Measurements from ENCODE around the gene MTSS2.

The MTSS2 gene

GRCh38 chr16:70670175-70670574, 15.7 kb downstream of the MTSS2 start:
- DNase-seq, result no peak

GRCh38 chr16:70665806-70666735, 19.8 kb downstream of the MTSS2 start:
- DNase-seq, result no peak

- DNase-seq, result no peak
Observed at GRCh38 chr16:70665113-70665694, 20.6 kb downstream of the MTSS2 start.

- DNase-seq, result no peak
Observed at GRCh38 chr16:70664325-70665112, 21.3 kb downstream of the MTSS2 start.

DNA sequence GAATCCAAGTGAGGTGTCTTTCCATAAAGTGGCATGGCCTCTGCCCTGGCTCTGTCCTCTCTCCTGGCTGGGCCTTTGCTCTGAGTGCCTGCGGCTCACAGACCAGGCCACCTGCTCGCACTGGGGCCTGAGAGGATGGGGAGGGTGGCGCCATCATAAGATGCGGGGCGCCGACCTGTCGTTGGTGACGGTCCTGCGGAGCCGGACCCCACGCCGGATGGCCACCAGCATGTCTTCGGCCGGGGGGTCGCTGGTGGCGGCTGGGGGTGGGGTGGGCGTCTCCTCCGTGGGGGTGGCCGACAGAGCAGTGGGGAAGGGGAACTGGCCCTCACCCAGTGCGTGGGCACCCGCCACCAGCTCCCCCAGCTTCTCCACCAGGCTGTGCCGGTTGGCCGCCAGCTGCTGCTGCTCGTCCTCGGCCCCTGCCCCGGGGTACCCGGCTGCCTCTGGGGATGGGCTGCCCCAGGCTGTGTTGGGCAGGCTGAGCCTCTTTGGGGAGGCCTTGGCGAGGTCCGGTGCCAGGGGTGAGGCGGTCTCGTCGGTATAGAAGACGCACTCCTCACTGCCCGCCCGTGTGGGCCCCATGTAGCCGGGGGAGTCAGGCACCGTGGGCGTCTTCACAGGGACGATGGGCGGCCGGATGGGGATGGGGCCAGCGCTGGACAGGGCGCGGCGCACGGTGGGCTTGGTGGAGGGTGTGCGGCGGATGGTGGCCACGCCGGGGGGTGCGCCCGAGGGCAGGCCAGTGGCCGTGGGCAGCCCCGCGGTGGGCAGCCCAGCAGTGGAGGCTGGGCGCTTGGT, 22.1 kb downstream of the MTSS2 start:
- DNase-seq, result no peak

GRCh38 chr16:70662991-70663523, 22.8 kb downstream of the MTSS2 start:
- DNase-seq, result no peak

DNA sequence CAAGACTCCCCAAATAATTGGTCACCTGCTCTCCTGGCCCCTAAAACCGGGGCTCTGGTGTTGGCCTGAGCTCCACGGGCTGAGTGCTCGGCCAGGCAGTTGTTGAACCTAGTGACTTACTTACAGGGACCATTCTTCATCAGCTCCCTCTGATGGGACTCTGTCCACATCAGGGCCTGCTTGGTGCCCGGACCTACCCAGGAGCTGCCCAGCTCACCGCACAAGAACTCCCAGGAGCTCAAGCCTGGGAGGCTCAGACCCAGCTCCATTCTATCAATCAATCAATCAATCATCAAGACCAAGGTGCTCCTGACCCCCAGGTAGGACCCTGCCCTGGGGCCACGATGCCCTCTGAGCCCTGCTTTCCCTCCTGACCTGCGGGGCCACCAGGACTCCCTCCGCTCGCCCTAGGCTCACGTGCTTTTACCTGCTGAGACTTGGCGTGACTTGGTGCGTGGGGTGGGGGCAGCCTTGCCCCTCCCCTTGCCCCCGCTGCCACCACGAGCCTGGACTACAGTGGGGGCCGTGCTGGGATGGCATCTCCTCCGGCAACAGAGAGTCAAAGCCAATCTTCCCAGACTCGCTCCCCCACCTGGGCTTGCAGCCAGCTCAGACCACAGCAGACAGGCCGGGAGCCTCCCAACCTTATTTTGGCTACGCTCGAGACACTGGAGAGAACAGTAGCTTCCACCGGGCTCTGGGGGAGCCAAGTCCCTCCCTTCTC, 23.8 kb downstream of the MTSS2 start:
- no peak for DNase-seq

GRCh38 chr16:70661534-70661917, 24.3 kb downstream of the MTSS2 start:
- no peak for DNase-seq

GRCh38 chr16:70660672-70661350, 25.0 kb downstream of the MTSS2 start:
- no peak for DNase-seq

DNA sequence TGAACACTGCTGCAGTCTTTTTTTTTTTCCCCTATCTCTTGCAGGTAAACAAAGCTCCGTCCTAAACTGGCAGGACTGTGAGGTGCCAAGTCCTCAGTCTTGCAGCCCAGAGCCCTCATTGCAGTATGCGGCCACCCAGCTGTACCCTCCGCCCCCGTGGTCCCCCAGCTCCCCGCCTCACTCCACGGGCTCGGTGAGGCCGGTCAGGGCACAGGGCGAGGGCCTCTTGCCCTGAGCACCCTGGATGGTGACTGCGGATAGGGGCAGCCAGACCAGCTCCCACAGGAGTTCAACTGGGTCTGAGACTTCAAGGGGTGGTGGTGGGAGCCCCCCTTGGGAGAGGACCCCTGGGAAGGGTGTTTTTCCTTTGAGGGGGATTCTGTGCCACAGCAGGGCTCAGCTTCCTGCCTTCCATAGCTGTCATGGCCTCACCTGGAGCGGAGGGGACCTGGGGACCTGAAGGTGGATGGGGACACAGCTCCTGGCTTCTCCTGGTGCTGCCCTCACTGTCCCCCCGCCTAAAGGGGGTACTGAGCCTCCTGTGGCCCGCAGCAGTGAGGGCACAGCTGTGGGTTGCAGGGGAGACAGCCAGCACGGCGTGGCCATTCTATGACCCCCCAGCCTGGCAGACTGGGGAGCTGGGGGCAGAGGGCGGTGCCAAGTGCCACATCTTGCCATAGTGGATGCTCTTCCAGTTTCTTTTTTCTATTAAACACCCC, 25.7 kb downstream of the MTSS2 start:
- no peak for DNase-seq

DNA sequence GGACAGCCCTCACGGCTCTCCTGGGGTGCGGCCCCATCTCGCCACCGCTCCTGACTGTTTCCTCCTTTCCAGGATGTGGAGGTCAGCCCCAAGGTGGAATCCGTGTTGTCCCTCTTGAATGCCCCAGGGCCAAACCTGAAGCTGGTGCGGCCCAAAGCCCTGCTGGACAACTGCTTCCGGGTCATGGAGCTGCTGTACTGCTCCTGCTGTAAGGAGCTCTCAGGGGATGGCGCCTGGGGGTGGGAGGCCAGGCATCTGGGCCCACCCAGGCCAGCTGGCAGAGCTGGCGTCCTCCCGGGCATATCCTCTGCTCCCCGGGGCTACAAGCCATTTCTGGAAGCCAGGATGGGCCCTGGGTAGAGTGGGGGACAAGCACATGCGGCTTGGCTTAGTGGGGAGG, 26.3 kb downstream of the MTSS2 start:
- no peak for DNase-seq

- DNase-seq, result no peak
Observed at GRCh38 chr16:70658921-70659320, 26.9 kb downstream of the MTSS2 start.

- no peak for DNase-seq
Observed at GRCh38 chr16:70657956-70658355, 27.9 kb downstream of the MTSS2 start.

- DNase-seq, result no peak
Observed at GRCh38 chr16:70656712-70657263, 29.1 kb downstream of the MTSS2 start.

DNA sequence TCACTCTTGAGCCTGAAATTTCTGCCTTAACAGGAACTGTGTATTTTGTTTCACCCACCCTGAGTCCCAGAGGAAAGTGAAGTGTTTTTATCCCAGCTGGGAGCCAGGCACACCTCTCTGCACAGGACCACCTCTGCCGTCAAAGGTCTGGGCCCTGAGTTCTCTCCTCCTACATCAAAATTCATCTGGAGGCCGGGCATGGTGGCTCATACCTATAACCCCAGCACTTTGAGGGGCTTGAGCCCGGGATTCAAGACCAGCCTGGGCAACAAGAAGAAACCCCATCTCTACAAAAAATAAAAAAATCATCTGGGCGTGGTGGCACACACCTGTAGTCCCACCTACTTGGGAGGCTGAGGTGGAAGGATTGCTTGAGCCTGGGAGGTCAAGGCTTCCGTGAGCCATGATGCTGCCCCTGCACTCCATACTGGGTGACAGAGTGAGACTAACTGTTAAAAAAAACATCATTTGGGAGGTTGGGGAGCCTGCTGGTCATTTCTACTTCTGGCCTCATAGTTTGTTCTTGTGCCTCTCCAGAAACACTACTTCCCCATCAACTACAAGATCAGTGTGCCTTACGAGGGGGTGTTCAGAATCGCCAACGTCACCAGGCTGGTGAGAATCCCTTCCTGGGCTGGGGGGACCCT, 29.7 kb downstream of the MTSS2 start:
- no peak for DNase-seq

GRCh38 chr16:70653809-70654771, 31.8 kb downstream of the MTSS2 start:
- DNase-seq, result no peak

DNA sequence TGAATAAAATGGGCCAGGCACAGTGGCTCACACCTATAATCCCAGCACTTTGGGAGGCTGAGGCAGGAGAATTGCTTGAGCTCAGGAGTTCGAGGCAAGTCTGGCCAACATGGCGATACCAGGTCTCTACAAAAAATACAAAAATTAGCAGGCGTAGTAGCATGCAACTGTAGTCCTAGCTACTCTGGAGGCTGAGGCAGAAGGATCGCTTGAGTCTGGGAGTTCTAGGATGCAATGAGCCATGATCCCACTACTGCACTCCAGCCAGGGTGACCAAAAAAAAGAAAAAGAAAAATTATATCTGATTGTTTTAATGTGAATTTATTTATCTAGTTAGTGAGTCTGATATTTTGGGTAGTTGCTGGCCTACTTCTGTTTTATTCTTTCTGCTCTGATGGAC, 32.4 kb downstream of the MTSS2 start:
- DNase-seq, result no peak

- no peak for DNase-seq
Observed at GRCh38 chr16:70652322-70652721, 33.5 kb downstream of the MTSS2 start.

Measured in activated gamma-delta T cell (primary cell).